Activated T-cell treated with anti-CD3 and anti-CD28 coated beads, Interleukin-2, amount 50 U/mL, for 24 hours (primary cell): Measurements from ENCODE around the gene PURA.
"Not testable (repeated sequence)": the region's sequence is repeated elsewhere in the genome, so short reads cannot be mapped to it uniquely, and the experiment has no call there.

ENCODE experiments used
- DNase-seq: peaks from one replicate; pipeline ENCODE4 v3.0.0-alpha.2; 2020
- H3K27ac Mint-ChIP-seq: 2 replicates; pipeline ENCODE4 v1.8.0; 2020; ENCODE audit warnings: mild to moderate bottlenecking, mixed read lengths
- H3K27me3 Mint-ChIP-seq: 2 replicates; pipeline ENCODE4 v1.8.0; 2020; ENCODE audit warnings: mixed read lengths
- H3K36me3 Mint-ChIP-seq: 2 replicates; pipeline ENCODE4 v1.8.0; 2020; ENCODE audit warnings: low read depth, mixed read lengths
- H3K4me1 Mint-ChIP-seq: 2 replicates; pipeline ENCODE4 v1.8.0; 2020; ENCODE audit warnings: low read depth, mixed read lengths
- H3K4me3 Mint-ChIP-seq: 2 replicates; pipeline ENCODE4 v1.8.0; 2020; ENCODE audit warnings: mild to moderate bottlenecking, moderate library complexity, mixed read lengths
- H3K9me3 Mint-ChIP-seq: 2 replicates; pipeline ENCODE4 v1.8.0; 2020; ENCODE audit warnings: mixed read lengths

The PURA gene

GRCh38 chr5:140153255-140153654 lies 39.3 kb downstream of the PURA start:
- Mint-ChIP-seq H3K4me3 (no peak overlapping the region), H3K27ac (no peak overlapping the region), H3K36me3 (no peaks in the 10 kb centered on the region), H3K27me3 (no peaks in the 10 kb centered on the region), H3K9me3 (no peaks in the 10 kb centered on the region), H3K4me1 (peaks cover 8% of the 10 kb centered on the region)
- no peak for DNase-seq

- DNase-seq: no peak
Measured at GRCh38 chr5:140153905-140154304, 40.0 kb downstream of the PURA start.

DNA sequence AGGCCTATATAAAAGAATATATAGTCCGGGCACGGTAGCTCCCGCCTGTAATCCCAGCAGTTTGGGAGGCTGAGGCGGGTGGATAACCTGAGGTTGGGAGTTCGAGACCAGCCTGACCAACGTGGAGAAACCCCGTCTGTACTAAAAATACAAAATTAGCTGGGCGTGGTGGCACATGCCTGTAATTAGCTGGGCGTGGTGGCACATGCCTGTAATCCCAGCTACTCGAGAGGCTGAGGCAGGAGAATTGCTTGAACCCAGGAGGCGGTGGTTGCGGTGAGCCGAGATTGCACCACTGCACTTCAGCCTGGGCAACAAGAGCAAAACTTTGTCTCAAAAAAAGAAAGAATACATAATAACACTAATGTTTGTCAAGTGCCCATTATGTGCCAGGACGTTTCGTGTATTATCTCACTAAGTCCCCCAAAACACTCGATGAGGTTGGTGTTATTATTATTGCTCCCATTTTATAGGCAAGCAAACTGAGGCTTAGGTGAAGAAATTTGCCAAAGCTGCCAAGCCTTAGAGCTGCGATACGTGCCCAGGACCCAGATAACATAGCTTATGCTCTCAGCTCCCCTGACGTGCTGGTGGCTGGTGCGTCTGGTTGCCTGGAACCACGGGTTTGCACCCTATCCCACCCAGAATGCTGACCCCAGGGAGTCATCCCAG lies 40.9 kb downstream of the PURA start:
- H3K36me3 Mint-ChIP-seq, H3K9me3 Mint-ChIP-seq, H3K27ac Mint-ChIP-seq, H3K27me3 Mint-ChIP-seq, H3K4me3 Mint-ChIP-seq, H3K4me1 Mint-ChIP-seq, DNase-seq: not testable (repeated sequence)

More at GRCh38 chr5:140153905-140154304, 40.0 kb downstream of the PURA start:
- Mint-ChIP-seq H3K4me3 (no peak overlapping the region), H3K27ac (no peak overlapping the region), H3K36me3 (no peaks in the 10 kb centered on the region), H3K4me1 (peaks cover 8% of the 10 kb centered on the region), H3K27me3 (no peaks in the 10 kb centered on the region), H3K9me3 (no peaks in the 10 kb centered on the region)

DNA sequence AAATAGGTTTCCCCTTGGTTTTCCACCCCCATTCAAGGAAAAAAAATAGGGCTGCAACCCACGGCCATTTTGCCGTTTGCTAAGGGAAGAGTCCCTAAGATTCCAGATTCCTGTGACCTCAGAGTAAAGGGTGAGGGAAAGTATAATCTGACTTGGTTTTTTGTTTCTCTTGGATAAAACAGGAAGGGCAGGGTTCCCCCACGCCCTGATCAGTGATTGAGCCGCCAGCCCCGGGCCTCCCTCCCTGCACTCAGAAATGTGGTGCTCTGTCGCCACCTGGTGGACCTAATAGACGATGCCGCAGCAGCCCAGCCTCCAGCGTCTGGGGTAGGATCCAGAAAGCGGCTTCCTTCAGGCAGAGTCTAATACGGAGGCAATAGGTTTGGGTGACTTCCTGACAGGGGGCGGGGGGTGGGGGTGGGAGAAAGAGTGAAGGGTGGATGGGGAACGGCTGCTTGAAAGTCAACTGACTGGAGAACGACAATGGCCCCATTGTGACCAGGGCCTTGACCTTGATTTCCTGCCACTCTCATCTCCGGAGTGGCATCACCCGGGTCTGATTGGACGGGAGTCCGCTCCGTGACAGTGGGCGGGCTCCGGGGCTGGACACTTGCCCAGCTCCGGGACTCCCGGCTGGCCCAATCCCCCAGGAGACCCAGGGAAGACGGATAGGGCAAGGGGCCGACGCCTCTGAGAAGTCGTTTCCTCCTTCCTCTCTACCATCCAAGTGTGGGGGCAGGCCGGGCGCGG lies 43.3 kb downstream of the PURA start:
- DNase-seq: peak; percentile 91
- peak overlapping the region; percentile 48 for H3K4me3 Mint-ChIP-seq
- H3K36me3 Mint-ChIP-seq: no peaks in the 10 kb centered on the region
- peak overlapping the region; percentile 33 for H3K27ac Mint-ChIP-seq
- H3K4me1 Mint-ChIP-seq: peaks cover 8% of the 10 kb centered on the region
- H3K27me3 Mint-ChIP-seq: no peaks in the 10 kb centered on the region
- no peaks in the 10 kb centered on the region for H3K9me3 Mint-ChIP-seq

GRCh38 chr5:140159014-140159927 lies 45.4 kb downstream of the PURA start:
- DNase-seq: no peak
- Mint-ChIP-seq H3K4me3 (no peak overlapping the region), H3K36me3 (no peaks in the 10 kb centered on the region), H3K27me3 (no peaks in the 10 kb centered on the region), H3K4me1 (peaks cover 8% of the 10 kb centered on the region), H3K9me3 (no peaks in the 10 kb centered on the region), H3K27ac (no peak overlapping the region)

DNA sequence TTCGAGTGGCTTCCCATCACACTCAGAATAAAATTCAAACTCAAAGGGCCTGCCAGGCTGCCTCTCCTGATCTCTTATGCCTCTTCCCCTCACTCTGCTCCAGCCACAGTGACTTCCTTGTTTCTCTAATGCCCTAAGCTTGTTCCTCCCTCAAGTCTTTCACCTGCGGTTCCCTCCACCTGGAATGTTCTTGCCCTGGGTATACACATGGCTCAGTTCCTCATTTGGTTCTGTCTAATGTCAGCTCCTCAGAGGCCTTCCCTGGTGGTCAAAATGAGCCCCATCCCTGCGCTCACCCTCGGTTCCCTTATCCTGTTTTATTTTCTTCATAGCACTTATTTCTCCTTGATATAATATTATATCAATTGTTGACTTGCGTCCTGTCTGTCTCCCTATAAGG lies 48.4 kb downstream of the PURA start:
- H3K27ac Mint-ChIP-seq: no peak overlapping the region
- no peaks in the 10 kb centered on the region for H3K9me3 Mint-ChIP-seq
- H3K27me3 Mint-ChIP-seq: no peaks in the 10 kb centered on the region
- peaks cover 2% of the 10 kb centered on the region for H3K4me1 Mint-ChIP-seq
- H3K4me3 Mint-ChIP-seq: no peak overlapping the region
- DNase-seq: no peak
- H3K36me3 Mint-ChIP-seq: no peaks in the 10 kb centered on the region

DNA sequence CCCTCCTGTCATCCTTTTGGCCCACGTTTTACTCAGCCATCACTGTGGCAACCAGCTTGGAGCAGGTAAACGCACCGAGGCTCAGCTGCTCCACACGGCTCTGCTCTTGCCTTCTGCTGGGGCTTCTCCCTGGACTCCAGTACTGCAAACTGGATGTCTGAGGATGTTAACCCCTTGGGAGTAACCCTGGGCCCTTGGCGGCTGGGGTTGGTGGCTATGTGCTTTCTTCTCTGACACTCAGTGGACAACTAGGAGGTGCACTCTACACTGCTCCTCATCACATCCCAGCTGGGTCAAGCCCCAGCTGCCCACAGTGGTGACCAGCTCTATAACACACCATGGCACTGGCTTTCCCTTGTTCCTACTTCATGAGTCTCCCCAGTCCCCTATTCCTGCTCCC lies 48.9 kb downstream of the PURA start:
- DNase-seq: no peak
- Mint-ChIP-seq H3K4me3 (no peak overlapping the region), H3K27ac (no peak overlapping the region)

DNA sequence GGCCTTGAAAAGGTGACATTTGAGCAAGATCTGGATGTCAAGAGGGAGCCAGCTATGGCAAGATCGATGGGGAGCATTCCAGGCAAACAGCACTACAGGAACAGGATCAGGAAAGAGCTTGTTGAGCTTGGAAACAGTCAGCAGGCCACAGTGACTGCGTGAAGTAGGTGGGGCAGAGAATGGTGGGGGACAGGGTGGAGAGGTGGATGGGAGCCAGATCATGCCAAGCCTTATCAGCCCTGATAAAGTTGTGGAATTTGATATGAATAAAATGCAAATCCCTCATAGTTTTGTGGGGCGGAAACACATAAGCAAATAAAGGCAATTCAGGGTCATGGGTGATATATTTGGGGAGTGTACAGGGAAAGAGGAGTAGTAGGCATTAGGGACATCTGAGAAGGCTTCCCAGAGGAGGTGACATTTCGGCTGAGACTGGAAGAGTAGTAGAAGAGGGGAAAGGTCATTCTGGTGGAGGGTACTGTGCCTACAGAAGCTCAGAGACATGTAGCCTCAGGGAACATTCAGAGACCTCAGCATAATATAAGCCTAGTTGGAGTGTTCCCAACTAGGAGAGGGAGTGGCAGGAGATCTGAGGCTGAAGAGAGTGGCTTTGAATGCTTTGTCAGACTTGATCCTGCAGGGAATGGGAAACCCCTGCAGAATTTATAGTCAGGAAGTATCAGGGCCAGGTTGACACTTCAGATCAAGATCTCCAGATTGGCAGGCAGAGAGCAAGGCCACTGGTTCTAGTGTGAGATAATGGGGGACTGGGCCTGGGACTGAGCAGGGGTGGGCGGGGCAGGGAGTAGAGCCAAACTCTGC lies 51.4 kb downstream of the PURA start:
- H3K9me3 Mint-ChIP-seq: no peaks in the 10 kb centered on the region
- no peak overlapping the region for H3K27ac Mint-ChIP-seq
- no peak for DNase-seq
- H3K4me3 Mint-ChIP-seq: no peak overlapping the region
- no peaks in the 10 kb centered on the region for H3K4me1 Mint-ChIP-seq
- no peaks in the 10 kb centered on the region for H3K36me3 Mint-ChIP-seq
- no peaks in the 10 kb centered on the region for H3K27me3 Mint-ChIP-seq

More for the DNA sequence above, 48.9 kb downstream of the PURA start:
- Mint-ChIP-seq H3K4me1 (no peaks in the 10 kb centered on the region), H3K27me3 (no peaks in the 10 kb centered on the region), H3K9me3 (no peaks in the 10 kb centered on the region), H3K36me3 (no peaks in the 10 kb centered on the region)

GRCh38 chr5:140165923-140166270 lies 52.0 kb downstream of the PURA start:
- Mint-ChIP-seq H3K4me3 (no peak overlapping the region), H3K27ac (no peak overlapping the region), H3K4me1 (no peaks in the 10 kb centered on the region), H3K9me3 (no peaks in the 10 kb centered on the region), H3K36me3 (no peaks in the 10 kb centered on the region), H3K27me3 (no peaks in the 10 kb centered on the region)
- no peak for DNase-seq

DNA sequence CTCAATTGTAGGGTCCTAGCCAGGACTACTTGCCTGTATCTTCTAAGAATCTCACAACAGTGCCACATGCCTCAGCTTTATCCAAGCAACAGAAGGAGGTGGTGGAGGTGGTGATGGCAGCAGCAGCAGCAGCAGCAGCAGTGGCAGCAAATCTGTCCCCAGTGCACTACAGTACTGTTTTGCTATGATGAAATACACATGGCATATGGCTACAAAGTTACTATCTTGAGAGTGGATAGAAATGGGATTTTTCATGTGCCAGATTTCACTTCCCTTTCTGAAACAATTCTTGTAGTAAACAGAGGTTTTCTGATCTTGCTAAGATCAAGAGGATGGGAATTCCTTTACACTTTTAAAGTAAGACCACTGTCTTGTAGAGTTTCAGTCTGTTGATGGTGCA lies 53.0 kb downstream of the PURA start:
- Mint-ChIP-seq H3K27me3 (no peaks in the 10 kb centered on the region), H3K27ac (no peak overlapping the region), H3K4me3 (no peak overlapping the region), H3K4me1 (no peaks in the 10 kb centered on the region), H3K36me3 (no peaks in the 10 kb centered on the region), H3K9me3 (no peaks in the 10 kb centered on the region)
- no peak for DNase-seq

GRCh38 chr5:140168371-140168770 lies 54.5 kb downstream of the PURA start:
- Mint-ChIP-seq H3K4me1 (no peaks in the 10 kb centered on the region), H3K27me3 (no peaks in the 10 kb centered on the region), H3K9me3 (no peaks in the 10 kb centered on the region), H3K36me3 (no peaks in the 10 kb centered on the region), H3K27ac (no peak overlapping the region), H3K4me3 (no peak overlapping the region)
- no peak for DNase-seq

- DNase-seq: no peak
- Mint-ChIP-seq H3K27me3 (no peaks in the 10 kb centered on the region), H3K4me1 (peaks cover 5% of the 10 kb centered on the region), H3K4me3 (no peak overlapping the region), H3K27ac (no peak overlapping the region), H3K9me3 (no peaks in the 10 kb centered on the region), H3K36me3 (no peaks in the 10 kb centered on the region)
Measured at GRCh38 chr5:140169410-140169809, 55.5 kb downstream of the PURA start.

GRCh38 chr5:140172483-140172882 lies 58.6 kb downstream of the PURA start:
- no peak for DNase-seq
- Mint-ChIP-seq H3K36me3 (peaks cover 7% of the 10 kb centered on the region), H3K9me3 (no peaks in the 10 kb centered on the region), H3K27me3 (peaks cover 5% of the 10 kb centered on the region), H3K27ac (no peak overlapping the region), H3K4me3 (no peak overlapping the region), H3K4me1 (peaks cover 17% of the 10 kb centered on the region)

- Mint-ChIP-seq H3K9me3 (no peaks in the 10 kb centered on the region), H3K4me1 (peaks cover 17% of the 10 kb centered on the region), H3K36me3 (peaks cover 7% of the 10 kb centered on the region), H3K27me3 (peaks cover 5% of the 10 kb centered on the region), H3K4me3 (peak overlapping the region; percentile 39), H3K27ac (no peak overlapping the region)
- no peak for DNase-seq
Measured at GRCh38 chr5:140174014-140174413, 60.1 kb downstream of the PURA start.
